ENCODE data around the gene HSPA5.

Gene HSPA5

DNA sequence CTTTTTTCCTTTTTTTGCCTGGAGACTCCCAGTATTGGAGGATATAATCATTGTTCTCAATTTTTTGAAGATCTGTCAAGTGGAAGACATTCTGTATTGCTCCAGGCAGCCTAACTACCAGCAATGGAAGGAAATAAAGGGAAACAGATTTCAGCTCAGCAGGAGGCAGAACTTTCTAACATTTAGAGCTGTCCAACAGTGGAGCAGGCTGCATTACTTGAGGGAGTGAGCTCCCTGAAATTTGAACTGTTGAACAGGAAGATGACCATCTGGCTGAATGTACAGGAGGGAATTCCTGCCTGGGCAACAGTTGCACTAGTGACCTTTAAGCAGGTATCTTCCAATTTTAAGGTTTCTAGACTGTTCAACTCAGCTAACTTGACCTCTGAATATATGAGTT, 19.4 kb upstream of the HSPA5 start:
- Histone ChIP-seq H4K20me1 (ENCODE audit: insufficient read depth) (no peaks in the 10 kb centered on the region), H3K4me2 (no peak overlapping the region), H3K36me3 (ENCODE audit: insufficient read depth) (no peaks in the 10 kb centered on the region), H3K9ac (no peak overlapping the region), H3K4me3 (IDR thresholded peaks at IDR 0.05; ENCODE audit: insufficient read depth, low read depth, low read length) (no peak overlapping the region), H3K27ac (no peak overlapping the region), H3K79me2 (ENCODE audit: insufficient read depth, low read depth) (peaks cover 40% of the 10 kb centered on the region), H3K27me3 (ENCODE audit: insufficient read depth, low read depth) (no peaks in the 10 kb centered on the region), H3K4me1 (ENCODE audit: low read depth, poor library complexity, severe bottlenecking) (peaks cover 11% of the 10 kb centered on the region), H2AFZ (ENCODE audit: low read depth) (0 out of 2 replicates have a peak overlapping the region, but pooled peaks have one; percentile 92)
- no peak for TF ChIP-seq CTCF (conservative IDR thresholded peaks at IDR 0.05; ENCODE audit: low read depth, low read length)

GRCh38 chr9:125258832-125259534, 17.8 kb upstream of the HSPA5 start:
- Histone ChIP-seq H2AFZ (ENCODE audit: low read depth) (no peak overlapping the region), H3K9ac (no peak overlapping the region), H3K79me2 (ENCODE audit: insufficient read depth, low read depth) (peaks cover 24% of the 10 kb centered on the region), H3K4me1 (ENCODE audit: low read depth, poor library complexity, severe bottlenecking) (peaks cover 11% of the 10 kb centered on the region), H3K36me3 (ENCODE audit: insufficient read depth) (no peaks in the 10 kb centered on the region), H3K27ac (no peak overlapping the region), H4K20me1 (ENCODE audit: insufficient read depth) (no peaks in the 10 kb centered on the region), H3K4me2 (no peak overlapping the region), H3K27me3 (ENCODE audit: insufficient read depth, low read depth) (no peaks in the 10 kb centered on the region), H3K4me3 (IDR thresholded peaks at IDR 0.05; ENCODE audit: insufficient read depth, low read depth, low read length) (no peak overlapping the region)
- TF ChIP-seq CTCF (conservative IDR thresholded peaks at IDR 0.05; ENCODE audit: low read depth, low read length) = no peak

DNA sequence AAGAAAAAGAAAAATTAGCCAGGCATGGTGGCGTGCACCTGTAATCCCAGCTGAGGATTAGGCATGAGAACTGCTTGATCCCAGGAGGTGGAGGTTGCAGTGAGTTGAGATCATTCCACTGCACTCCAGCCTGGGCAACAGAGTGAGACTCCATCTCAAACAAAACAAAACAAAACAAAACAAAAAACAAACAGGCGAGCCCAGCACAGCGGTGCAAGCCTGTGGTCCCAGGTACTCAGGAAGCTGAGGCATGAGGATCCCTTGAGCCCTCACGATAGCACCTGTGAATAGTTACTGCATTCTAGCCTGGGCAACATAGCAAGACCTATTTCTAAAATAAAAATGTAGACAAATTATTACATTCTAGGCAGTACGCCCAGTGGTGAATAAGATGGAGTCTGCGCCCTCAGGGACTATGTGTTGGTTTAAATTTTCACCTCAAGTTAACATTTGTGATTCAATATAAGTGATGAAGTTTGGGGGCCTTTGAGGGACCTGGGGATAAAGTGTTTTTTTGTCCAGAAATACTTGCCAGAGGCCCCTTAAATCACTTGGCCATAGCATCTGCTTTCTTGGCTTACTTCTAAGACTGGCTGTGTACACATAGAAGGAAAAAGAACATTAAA, 17.1 kb upstream of the HSPA5 start:
- no peak overlapping the region for H2AFZ ChIP-seq (ENCODE audit: low read depth)
- H3K9ac ChIP-seq = no peak overlapping the region
- no peaks in the 10 kb centered on the region for H3K36me3 ChIP-seq (ENCODE audit: insufficient read depth)
- H3K79me2 ChIP-seq (ENCODE audit: insufficient read depth, low read depth) = peaks cover 17% of the 10 kb centered on the region
- H4K20me1 ChIP-seq (ENCODE audit: insufficient read depth) = no peaks in the 10 kb centered on the region
- no peaks in the 10 kb centered on the region for H3K27me3 ChIP-seq (ENCODE audit: insufficient read depth, low read depth)
- H3K27ac ChIP-seq = no peak overlapping the region
- H3K4me3 ChIP-seq (IDR thresholded peaks at IDR 0.05; ENCODE audit: insufficient read depth, low read depth, low read length) = no peak overlapping the region
- H3K4me2 ChIP-seq = no peak overlapping the region
- TF ChIP-seq CTCF (conservative IDR thresholded peaks at IDR 0.05; ENCODE audit: low read depth, low read length) = no peak
- H3K4me1 ChIP-seq (ENCODE audit: low read depth, poor library complexity, severe bottlenecking) = peaks cover 9% of the 10 kb centered on the region

DNA sequence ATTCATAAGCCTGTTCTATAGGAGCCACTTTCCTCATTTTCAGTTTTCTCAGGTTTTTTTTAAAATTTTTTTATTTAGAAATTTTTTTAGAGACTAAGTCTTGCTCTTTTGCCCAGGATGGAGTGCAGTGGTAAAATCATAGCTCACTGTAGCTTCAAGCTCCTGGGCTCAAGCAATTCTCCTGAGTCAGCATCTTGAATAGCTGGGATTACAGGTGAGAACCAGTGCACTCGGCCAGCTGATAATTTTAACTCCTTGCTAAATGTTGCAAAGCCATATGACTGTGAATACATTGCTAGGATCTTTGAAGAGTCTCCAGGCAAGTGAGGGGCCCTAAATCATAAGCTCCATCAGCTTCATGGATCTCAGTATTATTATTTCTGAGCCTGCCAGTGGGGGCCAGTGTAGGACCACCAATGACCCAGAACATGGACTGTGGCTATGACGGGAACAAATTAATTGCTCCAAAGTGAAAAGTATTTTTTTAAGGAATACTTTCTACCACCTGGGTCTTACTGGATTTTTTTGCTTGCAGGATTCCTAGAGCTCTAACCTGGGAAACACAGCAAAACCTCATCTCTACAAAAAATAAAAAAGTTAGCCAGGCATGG, 14.7 kb upstream of the HSPA5 start:
- H3K36me3 ChIP-seq (ENCODE audit: insufficient read depth) = no peaks in the 10 kb centered on the region
- H3K4me2 ChIP-seq = no peak overlapping the region
- H3K27me3 ChIP-seq (ENCODE audit: insufficient read depth, low read depth) = no peaks in the 10 kb centered on the region
- no peaks in the 10 kb centered on the region for H4K20me1 ChIP-seq (ENCODE audit: insufficient read depth)
- no peak for TF ChIP-seq CTCF (conservative IDR thresholded peaks at IDR 0.05; ENCODE audit: low read depth, low read length)
- no peak overlapping the region for H3K9ac ChIP-seq
- no peaks in the 10 kb centered on the region for H3K4me1 ChIP-seq (ENCODE audit: low read depth, poor library complexity, severe bottlenecking)
- H3K27ac ChIP-seq = no peak overlapping the region
- H3K4me3 ChIP-seq (IDR thresholded peaks at IDR 0.05; ENCODE audit: insufficient read depth, low read depth, low read length) = no peak overlapping the region
- H3K79me2 ChIP-seq (ENCODE audit: insufficient read depth, low read depth) = no peaks in the 10 kb centered on the region
- no peak overlapping the region for H2AFZ ChIP-seq (ENCODE audit: low read depth)
